Left colon (tissue), 2 donors: ENCODE data around the gene DLL3. TPM values are rescaled to one million over a fixed set of nuclear protein-coding genes. Genes with fewer than 3 reads are reported as not detected.
A peak's percentile ranks its signal among the peaks of the same experiment; 100 is the strongest.

Source experiments
- ATAC-seq: fragments of 200-7000 bp; cut with Tn5 transposase; one replicate; pipeline ENCODE4 v1.9.1; 2020; ENCODE audit warnings: mild to moderate bottlenecking, moderate library complexity
- DNase-seq, 2 donors: peaks; one replicate each; pipeline ENCODE4 v3.0.0-alpha.2; 2020
- intact Hi-C, 2 donors: fragments of 100-400 bp; cut with DNase I in 1 of 2; cut with micrococcal nuclease in 1 of 2; formaldehyde crosslinking; loops; one replicate each; pipeline versions ENCODE4 v1.11.2 to v1.14.0; 2022; cut with DNase I, micrococcal nuclease
- total RNA-seq, 2 donors: library from RNA; stranded (reverse); fragmentation: NEBNext Ultra II Directional; extraction: Animal tissue kit (Norgen Biotek cat#: 25700); gene quantifications; one replicate each; pipeline ENCODE4 v1.2.1, GENCODE V29; 2021
- donor health status: DM: no; HTN: no; CAD: no.
- donor health status: DM: yes; HTN: yes; CAD: no.

The DLL3 gene
- total RNA-seq, 2 donors from 2014 or later = 0.12 TPM; not detected in 1

DNA sequence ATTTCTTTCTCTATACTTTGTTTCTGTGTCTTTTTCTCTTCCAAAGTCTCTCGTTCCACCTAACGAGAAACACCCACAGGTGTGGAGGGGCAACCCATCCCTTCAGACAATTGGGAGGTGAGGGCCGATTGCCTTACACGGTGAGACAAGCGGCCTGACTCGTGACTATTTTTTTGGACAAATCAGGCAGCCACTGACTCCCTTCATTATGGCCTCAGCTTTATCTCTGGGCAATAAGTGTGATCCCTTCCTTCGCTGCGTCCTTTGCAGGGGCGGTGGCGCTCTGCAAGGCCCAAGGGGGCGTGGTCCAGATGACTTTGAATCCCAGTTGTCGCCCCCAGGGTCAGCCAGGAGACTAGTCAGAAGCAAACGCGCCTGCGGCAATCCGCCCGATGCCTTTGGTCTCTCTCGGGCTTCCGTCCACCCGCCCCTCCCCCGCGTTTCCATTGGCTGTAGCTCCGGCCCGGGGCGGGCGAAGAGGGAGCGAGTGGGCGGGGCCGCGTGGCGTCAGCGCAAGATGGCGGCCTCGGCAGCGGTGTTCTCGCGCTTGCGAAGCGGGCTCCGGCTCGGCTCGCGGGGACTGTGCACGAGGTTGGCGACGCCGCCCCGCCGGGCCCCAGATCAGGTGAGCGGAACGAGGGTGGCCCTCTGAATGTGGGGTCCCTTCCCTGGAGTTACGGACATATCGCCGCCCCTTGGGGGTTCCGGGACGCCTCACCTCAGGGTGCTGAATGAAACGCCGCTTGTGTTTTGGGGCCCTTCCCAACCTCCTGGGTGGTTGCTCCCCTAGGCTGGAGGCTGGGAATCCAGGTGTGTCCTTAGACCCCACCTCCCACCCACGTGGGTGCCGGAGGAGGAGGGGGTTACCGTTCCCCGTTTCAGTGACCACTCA is 18.2 kb upstream of the DLL3 start, which contains the start of gene TIMM50:
Gene TIMM50, plus strand, starts transcription at position 502 of the 892 bp plus-strand sequence. Its CDS starts 16 bp downstream, at position 518.
- intact Hi-C loops = no loop called here
- peak; percentile 97 to 100 for DNase-seq
- peak; percentile 99 for ATAC-seq

GRCh38 chr19:39481229-39481545 is 17.6 kb upstream of the DLL3 start:
- DNase-seq (no peak), ATAC-seq (peak; percentile 3)
- intact Hi-C loops = no loop called here

GRCh38 chr19:39481676-39482075 is 17.1 kb upstream of the DLL3 start:
- intact Hi-C loops = no loop called here
- ATAC-seq (no peak), DNase-seq (no peak)

DNA sequence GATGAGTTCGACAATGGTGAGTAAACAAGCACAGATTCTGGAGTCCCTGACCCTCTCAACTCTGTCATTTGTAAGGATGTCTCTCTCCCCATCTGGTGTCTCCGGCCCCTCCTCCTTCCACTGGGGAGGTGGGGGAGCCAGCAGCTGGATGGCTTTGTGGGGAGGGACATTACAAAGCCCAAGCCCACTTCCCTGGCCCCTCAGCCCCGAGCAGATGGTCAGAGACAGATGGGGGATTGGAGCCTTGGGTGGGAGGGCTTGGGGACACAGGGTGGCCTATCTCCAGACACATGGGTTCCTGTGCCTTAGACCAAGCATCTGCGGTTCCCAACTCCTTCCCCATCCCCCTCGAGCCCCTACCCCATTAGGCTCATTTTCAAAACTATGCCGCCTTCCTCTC is 15.6 kb upstream of the DLL3 start:
- DNase-seq (no peak), ATAC-seq (no peak)
- intact Hi-C loops = no loop called here

DNA sequence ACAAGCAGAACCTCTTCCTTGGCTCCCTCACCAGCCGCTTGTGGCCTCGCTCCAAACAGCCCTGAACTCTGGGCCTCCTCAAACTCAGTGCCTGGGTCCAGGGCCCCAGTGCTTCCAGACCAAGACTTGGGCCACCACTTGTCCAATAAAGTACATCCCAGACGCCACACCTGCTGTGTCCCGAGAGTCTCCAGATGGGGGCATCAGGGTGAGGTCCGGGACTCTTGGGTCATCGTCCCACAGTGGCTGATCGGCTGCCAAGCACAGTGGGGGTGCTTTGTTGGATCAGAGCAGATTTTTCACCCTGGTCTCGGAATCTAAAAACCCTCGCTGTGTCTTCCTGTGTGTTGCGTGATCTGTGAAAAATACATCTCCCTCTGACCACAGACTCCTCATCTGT is 9.0 kb upstream of the DLL3 start:
- intact Hi-C loops = no loop called here
- DNase-seq (no peak), ATAC-seq (peak; percentile 42)

GRCh38 chr19:39492225-39492624 is 6.5 kb upstream of the DLL3 start:
- ATAC-seq (no peak), DNase-seq (no peak)
- intact Hi-C loops = no loop called here

GRCh38 chr19:39492788-39493187 is 6.0 kb upstream of the DLL3 start:
- ATAC-seq (no peak), DNase-seq (no peak)
- intact Hi-C loops = no loop called here

- ATAC-seq (no peak), DNase-seq (no peak)
- intact Hi-C loops = no loop called here
These were observed 4.1 kb upstream of the DLL3 start for GRCh38 chr19:39494661-39495060.

DNA sequence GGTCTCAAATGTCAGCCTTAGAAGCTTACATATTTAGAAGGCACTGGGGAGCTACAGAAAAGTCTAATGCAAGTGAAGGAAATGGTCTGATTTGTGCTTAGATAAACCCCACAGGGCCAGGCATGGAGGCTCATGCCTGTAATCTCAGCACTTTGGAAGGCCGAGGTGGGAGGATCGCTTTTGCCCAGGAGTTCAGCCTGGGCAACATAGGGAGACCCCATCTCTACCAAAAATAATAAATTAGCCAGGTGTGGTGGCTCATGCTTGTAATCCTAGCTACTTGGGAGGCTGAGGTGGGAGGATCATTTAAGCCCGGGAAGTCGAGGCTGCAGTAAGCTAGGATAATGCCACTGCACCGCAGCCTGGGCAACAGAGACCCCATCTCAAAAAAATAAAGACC is 2.7 kb upstream of the DLL3 start:
- intact Hi-C loops = no loop called here
- DNase-seq (no peak), ATAC-seq (no peak)

DNA sequence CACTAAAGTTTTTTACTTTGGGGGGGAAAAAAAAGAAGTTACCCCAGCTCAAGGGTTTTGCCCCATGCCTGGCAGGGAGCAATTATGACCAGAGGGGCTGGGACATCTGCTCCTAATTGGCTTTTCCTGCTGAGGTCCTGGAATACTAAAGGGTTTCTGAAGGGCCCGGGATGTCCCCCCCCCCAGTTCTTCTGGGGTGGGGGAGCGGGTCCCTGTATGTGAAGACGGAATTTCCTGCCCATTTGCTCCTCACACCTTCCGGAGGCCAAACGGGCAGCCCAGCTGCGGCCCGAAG is 1.1 kb upstream of the DLL3 start:
- DNase-seq (no peak), ATAC-seq (no peak)
- intact Hi-C loops = no loop called here

DNA sequence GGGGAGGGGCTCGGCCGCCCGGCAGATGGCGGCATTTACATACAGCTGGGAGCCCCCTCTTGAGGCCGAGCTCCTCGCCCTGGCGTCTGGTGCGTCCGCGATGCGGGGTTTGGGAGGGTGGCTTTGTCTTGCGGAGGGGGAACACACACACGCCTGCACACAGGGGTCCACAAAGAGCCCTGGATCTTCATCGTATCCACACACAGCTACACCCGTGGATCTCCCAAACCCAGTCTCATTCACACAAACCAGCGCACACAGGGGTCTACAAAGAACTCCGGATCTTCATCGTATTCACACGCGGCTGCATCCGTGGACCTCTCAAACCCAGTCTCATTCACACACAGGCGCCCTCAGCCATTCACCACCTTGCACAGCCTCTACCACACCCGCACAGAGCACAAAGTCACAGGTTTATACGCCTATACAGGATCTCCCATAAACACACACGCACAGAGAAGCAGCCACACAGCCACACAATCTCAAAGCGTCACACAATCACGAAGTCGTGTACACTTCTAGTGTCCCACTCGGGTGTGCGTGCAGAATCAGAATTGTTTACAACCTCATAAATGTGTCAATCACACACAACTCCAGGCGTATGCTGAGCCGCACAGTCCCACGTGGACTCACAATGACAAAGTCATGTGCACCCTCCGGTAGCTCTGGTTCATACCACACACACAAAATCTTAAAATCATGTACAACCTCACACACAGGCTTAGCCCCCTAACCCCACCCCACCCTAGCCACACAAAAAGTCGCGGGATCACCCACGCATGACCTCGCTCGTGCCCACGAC is 550 bp upstream of the DLL3 start:
- intact Hi-C loops = no loop called here
- peak; percentile 79 for ATAC-seq
- DNase-seq = peak in 1 of 2 donors; percentile 48

DNA sequence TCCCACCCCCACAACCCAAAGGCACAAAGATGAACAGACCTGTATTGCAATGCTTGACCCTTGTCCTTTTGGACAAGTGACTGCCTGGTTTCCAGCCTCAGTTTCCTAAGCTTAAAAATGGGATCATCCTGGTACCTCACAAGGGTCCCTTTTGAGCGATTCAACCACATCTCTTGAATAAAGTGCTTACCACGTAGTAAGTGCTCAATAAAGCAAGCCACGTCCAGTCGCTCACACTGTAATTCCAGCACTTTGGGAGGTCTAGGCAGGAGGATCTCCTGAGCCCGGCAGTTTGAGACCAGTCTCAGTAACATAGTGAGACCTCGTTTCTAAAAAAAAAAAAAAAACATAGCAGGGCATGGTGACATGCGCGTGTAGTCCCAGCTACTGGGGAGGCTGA is 1.2 kb downstream of the DLL3 start:
- intact Hi-C loops = no loop called here
- ATAC-seq (no peak), DNase-seq (no peak)

DNA sequence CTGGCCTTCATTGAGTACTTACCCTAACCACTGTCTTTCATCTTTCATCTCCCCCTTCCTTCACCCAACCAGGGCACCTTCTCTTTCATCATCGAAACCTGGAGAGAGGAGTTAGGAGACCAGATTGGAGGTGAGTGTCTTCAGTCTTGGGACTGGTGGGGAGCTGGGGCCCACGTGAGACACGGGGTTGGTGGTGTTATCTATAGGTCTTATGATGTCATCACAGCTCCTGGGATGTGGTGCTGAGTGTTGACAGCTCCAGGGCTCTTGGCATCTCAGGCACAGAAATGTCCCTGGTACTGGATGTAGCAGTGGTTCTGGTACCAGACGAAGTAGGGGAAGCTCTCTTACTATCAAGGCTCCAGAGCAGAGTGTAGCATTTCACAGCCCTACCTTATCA is 1.8 kb downstream of the DLL3 start:
- intact Hi-C loops = no loop called here
- DNase-seq (no peak), ATAC-seq (no peak)

DNA sequence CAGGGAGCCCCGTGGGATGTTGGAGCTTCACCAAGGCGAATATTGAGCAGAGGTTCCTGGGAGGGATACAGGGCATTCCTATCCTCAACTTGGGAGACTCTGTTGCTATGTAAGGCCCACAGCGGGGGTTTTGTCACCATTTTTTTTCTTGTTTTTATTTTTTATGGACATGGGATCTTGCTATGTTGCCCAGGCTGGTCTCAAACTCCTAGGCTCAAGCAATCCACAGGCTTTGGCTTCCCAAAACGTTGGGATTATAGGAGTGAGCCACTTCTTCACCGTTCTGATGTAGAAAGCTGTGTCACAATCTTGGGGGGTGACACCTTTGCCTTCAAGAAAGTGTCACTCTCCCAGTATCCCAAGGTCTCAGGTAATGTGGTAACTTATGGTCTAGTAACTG is 2.6 kb downstream of the DLL3 start:
- ATAC-seq = no peak
- intact Hi-C loops = no loop called here

GRCh38 chr19:39502640-39503417 is 4.1 kb downstream of the DLL3 start:
- peak; percentile 37 to 62 for DNase-seq
- intact Hi-C loops = no loop called here
- peak; percentile 71 for ATAC-seq

More for the DNA sequence above, 2.6 kb downstream of the DLL3 start:
- no peak for DNase-seq

DNA sequence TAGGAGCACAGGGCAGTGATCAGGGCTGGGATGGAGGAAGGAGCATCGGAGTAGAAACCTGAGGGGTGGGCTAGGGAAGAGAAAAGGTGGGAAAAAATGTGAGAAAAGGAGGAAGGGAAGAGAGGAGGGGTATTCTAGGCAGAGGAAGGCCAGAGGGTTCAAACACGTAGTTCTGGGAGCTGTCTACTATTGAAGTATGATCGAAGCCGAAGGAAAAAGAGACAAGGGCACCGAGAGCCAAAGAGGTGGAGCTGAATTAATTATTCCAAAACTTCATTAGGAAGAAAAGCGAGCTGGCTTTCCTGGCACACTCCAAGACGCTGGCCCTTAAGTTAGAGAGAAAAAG is 7.8 kb downstream of the DLL3 start:
- DNase-seq (no peak), ATAC-seq (no peak)
- intact Hi-C loops = no loop called here

DNA sequence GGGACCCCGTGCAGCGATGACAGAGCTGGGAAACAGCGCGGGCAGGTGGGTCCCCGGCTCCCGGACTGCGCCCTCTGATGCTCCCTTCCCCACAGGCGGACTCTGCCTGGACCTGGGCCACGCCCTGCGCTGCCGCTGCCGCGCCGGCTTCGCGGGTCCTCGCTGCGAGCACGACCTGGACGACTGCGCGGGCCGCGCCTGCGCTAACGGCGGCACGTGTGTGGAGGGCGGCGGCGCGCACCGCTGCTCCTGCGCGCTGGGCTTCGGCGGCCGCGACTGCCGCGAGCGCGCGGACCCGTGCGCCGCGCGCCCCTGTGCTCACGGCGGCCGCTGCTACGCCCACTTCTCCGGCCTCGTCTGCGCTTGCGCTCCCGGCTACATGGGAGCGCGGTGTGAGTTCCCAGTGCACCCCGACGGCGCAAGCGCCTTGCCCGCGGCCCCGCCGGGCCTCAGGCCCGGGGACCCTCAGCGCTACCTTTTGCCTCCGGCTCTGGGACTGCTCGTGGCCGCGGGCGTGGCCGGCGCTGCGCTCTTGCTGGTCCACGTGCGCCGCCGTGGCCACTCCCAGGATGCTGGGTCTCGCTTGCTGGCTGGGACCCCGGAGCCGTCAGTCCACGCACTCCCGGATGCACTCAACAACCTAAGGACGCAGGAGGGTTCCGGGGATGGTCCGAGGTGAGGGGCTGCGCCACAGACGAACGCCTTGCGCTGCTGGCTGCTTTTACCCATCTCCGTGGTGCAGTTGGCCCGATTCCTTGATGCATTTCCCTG is 8.4 kb downstream of the DLL3 start:
- peak; percentile 74 for ATAC-seq
- DNase-seq = peak in 1 of 2 donors; percentile 34
- intact Hi-C loops = no loop called here

- DNase-seq (no peak), ATAC-seq (no peak)
- intact Hi-C loops = no loop called here
These were observed 9.1 kb downstream of the DLL3 start for GRCh38 chr19:39507715-39508364.

GRCh38 chr19:39508629-39509028 is 9.9 kb downstream of the DLL3 start:
- no peak for ATAC-seq
- DNase-seq = no peak
- intact Hi-C loops = no loop called here
